HG03066 (cell line): ENCODE measurements around the gene ZNF654.
"Not testable (repeated sequence)": the region's sequence is repeated elsewhere in the genome, so short reads cannot be mapped to it uniquely, and the experiment has no call there.

Experiments
- ATAC-seq: cut with Tn5 transposase; IDR thresholded peaks from one replicate; pipeline ENCODE4 v1.9.1; 2021; ENCODE audit warnings: low read depth; ENCODE audit not compliant: unreplicated experiment

Gene ZNF654

GRCh38 chr3:88133711-88134263 is 74.7 kb downstream of the ZNF654 start:
- no peak for ATAC-seq

- no peak for ATAC-seq
Measured at GRCh38 chr3:88137836-88138235, 78.8 kb downstream of the ZNF654 start.

GRCh38 chr3:88141458-88142083 is 82.5 kb downstream of the ZNF654 start:
- ATAC-seq, result no peak

- ATAC-seq, result no peak
Measured at GRCh38 chr3:88142094-88142624, 83.1 kb downstream of the ZNF654 start.

- ATAC-seq, result no peak
Measured at GRCh38 chr3:88147261-88147660, 88.2 kb downstream of the ZNF654 start.

GRCh38 chr3:88148651-88149050 is 89.6 kb downstream of the ZNF654 start:
- no peak for ATAC-seq

GRCh38 chr3:88149101-88149508 is 90.0 kb downstream of the ZNF654 start:
- ATAC-seq, result peak; percentile 10

GRCh38 chr3:88149509-88150362 is 90.7 kb downstream of the ZNF654 start, which contains the start of gene C3orf38:
Gene C3orf38 (plus strand): TSS chr3:88149959. CDS start chr3:88150053, 94 bp downstream.
- peak; percentile 74 for ATAC-seq

GRCh38 chr3:88150371-88150770 is 91.3 kb downstream of the ZNF654 start:
- peak; percentile 39 for ATAC-seq

- ATAC-seq, result no peak
Measured at GRCh38 chr3:88150806-88151205, 91.8 kb downstream of the ZNF654 start.

- no peak for ATAC-seq
Measured at GRCh38 chr3:88151358-88151757, 92.3 kb downstream of the ZNF654 start.

- ATAC-seq, result no peak
Measured at GRCh38 chr3:88152841-88153240, 93.8 kb downstream of the ZNF654 start.

- no peak for ATAC-seq
Measured at GRCh38 chr3:88166419-88166971, 107.4 kb downstream of the ZNF654 start.

- no peak for ATAC-seq
Measured at GRCh38 chr3:88167173-88167572, 108.1 kb downstream of the ZNF654 start.

GRCh38 chr3:88167704-88168103 is 108.6 kb downstream of the ZNF654 start:
- ATAC-seq, result no peak

- no peak for ATAC-seq
Measured at GRCh38 chr3:88168171-88168570, 109.1 kb downstream of the ZNF654 start.

- ATAC-seq, result peak; percentile 73
Measured at GRCh38 chr3:88180398-88180999, 121.4 kb downstream of the ZNF654 start.

- ATAC-seq, result not testable (repeated sequence)
Measured at GRCh38 chr3:88182165-88182918, 123.3 kb downstream of the ZNF654 start.

GRCh38 chr3:88188436-88188835 is 129.4 kb downstream of the ZNF654 start:
- no peak for ATAC-seq

GRCh38 chr3:88189361-88189810 is 130.3 kb downstream of the ZNF654 start:
- ATAC-seq, result peak; percentile 73
